ENCODE data around the gene TIMP2.

DNA sequence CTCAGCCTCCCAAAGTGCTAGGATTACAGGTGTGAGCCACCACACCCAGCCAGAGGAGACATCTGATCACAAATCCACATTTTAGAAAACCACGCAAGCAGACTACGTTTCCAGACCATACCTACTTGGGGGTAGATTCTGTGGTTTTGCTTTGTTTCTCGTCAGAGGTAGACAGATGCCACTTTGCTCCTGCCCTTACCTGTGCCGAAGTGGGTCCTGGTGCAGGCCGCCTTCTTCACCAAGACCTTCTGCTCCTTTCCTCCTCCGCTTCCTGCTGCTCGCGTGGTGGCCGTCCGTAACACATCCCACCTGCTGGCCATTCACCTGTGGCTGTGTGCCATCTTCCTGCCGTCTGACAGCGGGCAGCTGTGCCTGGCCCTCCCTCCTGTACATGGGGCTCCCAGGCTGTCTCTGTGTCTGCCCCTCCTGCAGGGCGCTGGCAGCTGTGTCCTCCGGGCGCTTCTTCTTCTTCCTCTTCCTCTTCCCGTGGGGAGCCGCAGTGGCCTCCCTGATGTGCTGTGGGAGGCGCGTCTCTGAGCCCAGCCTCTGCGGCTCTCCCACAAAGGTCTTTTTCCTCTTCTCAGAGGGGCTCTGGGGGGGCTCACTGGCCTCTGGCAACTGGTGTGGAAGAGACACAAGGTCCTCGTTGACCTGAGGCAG lies 121.9 kb downstream of the TIMP2 start:
- TF ChIP-seq POLR2A (IDR thresholded peaks at IDR 0.05; ENCODE audit: low read length), result no peak
- no peak for TF ChIP-seq GATA1 (IDR thresholded peaks at IDR 0.05; ENCODE audit: low read depth, low read length)

Measured in erythroblast (primary cell).